HCT116 (cell line): ENCODE measurements around the gene FANK1. TPM values are rescaled to one million over a fixed set of nuclear protein-coding genes. Genes with fewer than 3 reads are reported as not detected.

Source experiments
- ATAC-seq: fragments of 200-7000 bp; cut with Tn5 transposase; 2 replicates; pipeline ENCODE4 v1.9.1; 2020; ENCODE audit warnings: mild to moderate bottlenecking, moderate library complexity
- BruUV-seq: library from RNA; stranded (reverse); fragments of 400-500 nt; replicated peaks from 2 replicates; lab custom pipeline; 2021; lab: Mats Ljungman, UMichigan
- CTCF ChIA-PET: fragments of 300-600 bp; sonication (Branson Sonifier 250); formaldehyde crosslinking; loops from one replicate; lab custom pipeline; 2021; ENCODE audit warnings: antibody characterized with exemption; lab: Charles Lee
- POLR2A ChIA-PET: fragments of 300-600, 350-600 bp; sonication (Branson Sonifier 250); formaldehyde crosslinking; loops from one replicate; lab custom pipeline; 2021; ENCODE audit warnings: antibody characterized with exemption; lab: Charles Lee
- RAD21 ChIA-PET, 2 experiments: fragments of 300-600 bp; sonication (Branson Sonifier 250); formaldehyde crosslinking; loops; one replicate each; lab custom pipeline; 2023; ENCODE audit warnings: low total read pairs in 2 of 2; ENCODE audit not compliant: uncharacterized antibody in 2 of 2, unreplicated experiment in 2 of 2, low non-redundant PET in 1 of 2; lab: Charles Lee
- DNase-seq: peaks from one replicate; pipeline ENCODE4 v3.0.0-alpha.2; 2010; ENCODE audit warnings: low read depth, low spot score
- H2AFZ ChIP-seq: fragments of 200-600 bp; shearing (Covaris generic), sonication (generic); 2 replicates; pipeline ENCODE4 v1.6.1; 2017; ENCODE audit warnings: low read depth, mixed run types, mixed read lengths, antibody characterized with exemption, low read length; ENCODE audit not compliant: poor library complexity, severe bottlenecking
- H3K27ac ChIP-seq: 2 replicates; pipeline ENCODE4 v1.5.1; 2012; ENCODE audit warnings: low read depth, low read length
- H3K27me3 ChIP-seq: fragments of 200-600 bp; sonication (generic); 2 replicates; pipeline ENCODE4 v1.6.1; 2016; ENCODE audit warnings: mixed run types, low read length, mixed read lengths; ENCODE audit not compliant: insufficient read depth
- H3K36me3 ChIP-seq, 2 experiments: fragments of 200-500 bp in 1 of 2; fragments of 200-600 bp in 1 of 2; sonication (Bioruptor generic) in 1 of 2; sonication (generic) in 1 of 2; 2 replicates each; pipeline versions ENCODE4 v1.5.1 to v1.6.1; 2014 to 2016; ENCODE audit warnings: low read length in 2 of 2, inconsistent platforms in 1 of 2, mixed read lengths in 1 of 2, mixed run types in 1 of 2; ENCODE audit not compliant: insufficient read depth in 2 of 2, control insufficient read depth in 1 of 2
- H3K4me1 ChIP-seq, 2 experiments: fragments of 200-600 bp in 1 of 2; sonication (generic) in 1 of 2; 2 replicates each; pipeline versions ENCODE4 v1.5.1 to v1.6.1; 2012 to 2017; ENCODE audit warnings: low read length in 2 of 2, inconsistent platforms in 1 of 2, mild to moderate bottlenecking in 1 of 2, mixed read lengths in 1 of 2, mixed run types in 1 of 2, moderate library complexity in 1 of 2; ENCODE audit not compliant: insufficient read depth in 2 of 2, control insufficient read depth in 1 of 2
- H3K4me2 ChIP-seq: fragments of 200-600 bp; sonication (generic); 2 replicates; pipeline ENCODE4 v1.6.1; 2017; ENCODE audit warnings: mixed run types, low read length, mixed read lengths
- H3K4me3 ChIP-seq, 2 experiments: fragments of 200-600 bp in 1 of 2; sonication (generic) in 1 of 2; replicated peaks in 1 of 2; 2 replicates each; pipeline ENCODE4 v1.5.1; 2011 to 2016; ENCODE audit warnings: low read length in 2 of 2, control low read depth in 1 of 2, low read depth in 1 of 2, mild to moderate bottlenecking in 1 of 2, mixed read lengths in 1 of 2, mixed run types in 1 of 2
- H3K79me2 ChIP-seq: fragments of 200-600 bp; sonication (generic); 2 replicates; pipeline ENCODE4 v1.6.1; 2017; ENCODE audit warnings: mild to moderate bottlenecking, mixed run types, low read length, moderate library complexity, mixed read lengths; ENCODE audit not compliant: insufficient read depth
- H3K9ac ChIP-seq: fragments of 200-600 bp; sonication (generic); 2 replicates; pipeline ENCODE4 v1.6.1; 2016; ENCODE audit warnings: low read length, mixed read lengths
- H3K9me2 ChIP-seq: fragments of 200-600 bp; sonication (generic), shearing (Covaris generic); 2 replicates; pipeline ENCODE4 v1.6.1; 2017; ENCODE audit warnings: mixed run types, mild to moderate bottlenecking, moderate library complexity; ENCODE audit not compliant: insufficient read depth
- H3K9me3 ChIP-seq, 2 experiments: fragments of 200-500 bp in 1 of 2; fragments of 200-600 bp in 1 of 2; sonication (Bioruptor generic) in 1 of 2; sonication (generic) in 1 of 2; 2 replicates each; pipeline ENCODE4 v1.6.1; 2014 to 2017; ENCODE audit warnings: low read length in 2 of 2, mixed read lengths in 2 of 2, inconsistent platforms in 1 of 2, low read depth in 1 of 2, mild to moderate bottlenecking in 1 of 2, mixed run types in 1 of 2, moderate library complexity in 1 of 2; ENCODE audit not compliant: control insufficient read depth in 1 of 2, insufficient read depth in 1 of 2
- H4K20me1 ChIP-seq: fragments of 200-600 bp; sonication (generic), shearing (Covaris generic); 2 replicates; pipeline ENCODE4 v1.6.1; 2017; ENCODE audit warnings: mixed run types, mild to moderate bottlenecking, moderate library complexity; ENCODE audit not compliant: insufficient read depth
- ATF3 ChIP-seq: IDR thresholded peaks from 2 replicates; pipeline ENCODE4 v1.6.1; 2012
- CBX3 ChIP-seq: IDR thresholded peaks from 2 replicates; pipeline ENCODE4 v1.6.1; 2012; ENCODE audit warnings: low read depth
- CEBPB ChIP-seq: IDR thresholded peaks from 2 replicates; pipeline ENCODE4 v1.6.1; 2012; ENCODE audit warnings: low read depth
- EGR1 ChIP-seq: IDR thresholded peaks from 2 replicates; pipeline ENCODE4 v1.6.1; 2012; ENCODE audit warnings: low read depth
- EZH2phosphoT487 ChIP-seq: fragments of 200-600 bp; IDR thresholded peaks from 2 replicates; pipeline ENCODE4 v1.6.1; 2018; ENCODE audit warnings: antibody characterized with exemption, borderline replicate concordance
- JUND ChIP-seq: IDR thresholded peaks from 2 replicates; pipeline ENCODE4 v1.6.1; 2012
- POLR2A ChIP-seq: IDR thresholded peaks from 2 replicates; pipeline ENCODE4 v1.7.0; 2011; ENCODE audit warnings: borderline replicate concordance; ENCODE audit not compliant: insufficient read depth, insufficient read length; ENCODE audit errors: extremely low read depth
- POLR2AphosphoS5 ChIP-seq: IDR thresholded peaks from 2 replicates; pipeline ENCODE4 v1.6.1; 2011; ENCODE audit warnings: mild to moderate bottlenecking, low read depth, low read length, moderate library complexity
- RAD21 ChIP-seq: IDR thresholded peaks from 2 replicates; pipeline ENCODE4 v1.6.1; 2012; ENCODE audit warnings: low read depth, mild to moderate bottlenecking
- REST ChIP-seq: IDR thresholded peaks from 2 replicates; pipeline ENCODE4 v1.6.1; 2012; ENCODE audit warnings: low read depth
- SIN3A ChIP-seq: IDR thresholded peaks from 2 replicates; pipeline ENCODE4 v1.6.1; 2012; ENCODE audit warnings: low read depth
- SP1 ChIP-seq: IDR thresholded peaks from 2 replicates; pipeline ENCODE4 v1.6.1; 2012; ENCODE audit warnings: low read depth
- SRF ChIP-seq: IDR thresholded peaks from 2 replicates; pipeline ENCODE4 v1.6.1; 2012; ENCODE audit warnings: low read depth
- TCF7L2 ChIP-seq: IDR thresholded peaks from 2 replicates; pipeline ENCODE4 v1.7.0; 2011; ENCODE audit warnings: borderline replicate concordance, inconsistent platforms; ENCODE audit not compliant: insufficient read depth, insufficient read length; ENCODE audit errors: extremely low read depth
- YY1 ChIP-seq: IDR thresholded peaks from 2 replicates; pipeline ENCODE4 v1.6.1; 2011; ENCODE audit warnings: low read length, low read depth, moderate library complexity, mild to moderate bottlenecking; ENCODE audit not compliant: insufficient replicate concordance; ENCODE audit errors: extremely low read depth
- ZBTB33 ChIP-seq: IDR thresholded peaks from 2 replicates; pipeline ENCODE4 v1.6.1; 2011; ENCODE audit warnings: mild to moderate bottlenecking, low read length, moderate library complexity; ENCODE audit not compliant: insufficient replicate concordance; ENCODE audit errors: extremely low read depth
- ZFX ChIP-seq: fragments of 450-650 bp; IDR thresholded peaks from 2 replicates; pipeline ENCODE4 v1.6.1; 2017
- ZNF274 ChIP-seq: fragments of 200-500 bp; sonication (Bioruptor generic); IDR thresholded peaks from 2 replicates; pipeline ENCODE4 v1.6.1; 2014; ENCODE audit warnings: mild to moderate bottlenecking, low read depth, low read length, inconsistent platforms
- intact Hi-C: fragments of 100-400 bp; cut with micrococcal nuclease; formaldehyde crosslinking; loops from 2 replicates; pipeline ENCODE4 v1.10.0; 2022
- total RNA-seq: library from RNA; stranded (reverse); gene quantifications from one replicate; pipeline ENCODE4 v1.2.1, GENCODE V29; 2021; ENCODE audit not compliant: unreplicated experiment
- TF ChIP-seq, protein P1 (sequence below), 3 experiments: fragments of 200-600 bp in 1 of 3; sonication (generic) in 1 of 3; IDR thresholded peaks in 2 of 3; conservative IDR thresholded peaks in 1 of 3; 2 replicates each; pipeline ENCODE4 v1.5.1; 2012 to 2017; ENCODE audit warnings: low read depth in 2 of 3, low read length in 2 of 3, antibody characterized with exemption in 1 of 3, borderline replicate concordance in 1 of 3, control low read depth in 1 of 3, mild to moderate bottlenecking in 1 of 3, mixed read lengths in 1 of 3, mixed run types in 1 of 3, moderate library complexity in 1 of 3; ENCODE audit not compliant: insufficient read depth in 1 of 3
- TF ChIP-seq, protein P2 (sequence below): IDR thresholded peaks from 2 replicates; pipeline ENCODE4 v1.6.1; 2012

FANK1 gene
- total RNA-seq, 1 experiment from 2014 or later, result 5.4 TPM

DNA sequence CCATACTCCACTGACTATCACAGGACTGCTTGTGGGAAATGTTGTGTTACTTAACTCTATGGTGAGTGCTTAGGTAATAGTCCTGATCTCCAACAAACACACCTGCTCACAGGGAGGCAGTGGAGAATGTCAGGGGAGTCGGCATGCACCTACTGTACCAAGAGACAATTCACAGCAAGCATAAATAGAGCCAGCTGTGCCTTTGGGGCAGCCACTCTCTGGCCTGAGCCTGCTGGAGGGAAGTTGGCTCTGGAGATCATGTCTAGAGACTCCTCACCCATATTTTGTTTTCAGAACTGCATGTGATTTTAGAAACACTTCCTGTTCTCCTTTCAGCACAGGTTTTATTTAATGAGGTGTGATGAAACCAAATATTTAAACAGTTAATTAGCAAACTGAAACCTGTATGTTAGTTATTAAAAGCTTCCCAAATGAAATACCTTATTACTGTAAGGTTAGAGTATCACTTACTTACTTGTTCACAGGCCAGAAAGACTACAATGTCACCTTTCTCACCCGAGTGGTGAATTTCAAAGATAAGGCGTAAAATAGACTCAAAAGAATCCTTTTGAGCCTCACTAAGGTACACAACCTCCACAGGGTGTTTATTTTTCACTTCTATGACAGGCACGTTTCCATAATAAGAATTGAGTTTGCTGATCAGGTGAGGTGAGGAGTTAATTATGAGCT lies 37.1 kb upstream of the FANK1 start:
- H3K4me2 ChIP-seq, result no peak overlapping the region
- CTCF ChIA-PET, result no interaction called here
- no peak overlapping the region for H3K4me3 ChIP-seq
- no peaks in the 10 kb centered on the region for H4K20me1 ChIP-seq
- intact Hi-C loops, result no loop called here
- H3K9me3 ChIP-seq, result no peaks in the 10 kb centered on the region
- no peak overlapping the region for H3K9ac ChIP-seq
- no peak overlapping the region for H2AFZ ChIP-seq
- RAD21 ChIA-PET, result no interaction called here
- no TSS peak for BruUV-seq
- no peaks in the 10 kb centered on the region for H3K27me3 ChIP-seq
- no peaks in the 10 kb centered on the region for H3K4me1 ChIP-seq
- POLR2A ChIA-PET, result interaction anchor here (0.6 kb wide), 1 partner anchor 1125 kb away, joined by 5 read pairs; no protein-coding TSS in a partner anchor
- H3K27ac ChIP-seq, result no peak overlapping the region
- ATAC-seq, result no peak
- peaks cover 5 to 14% of the 10 kb centered on the region in 2 experiments; a peak in 2 of 4 replicates for H3K36me3 ChIP-seq
- DNase-seq, result no peak
- no peaks in the 10 kb centered on the region for H3K9me2 ChIP-seq
- TF ChIP-seq RAD21 (no peak), CEBPB (no peak), EGR1 (no peak), YY1 (no peak), POLR2AphosphoS5 (no peak), EZH2phosphoT487 (no peak), ZFX (no peak), POLR2A (no peak), CBX3 (no peak), TCF7L2 (no peak), SP1 (no peak), ZBTB33 (no peak), ZNF274 (no peak), SIN3A (no peak), ATF3 (no peak), REST (no peak), JUND (no peak), SRF (no peak)
- TF ChIP-seq, protein P1, sequence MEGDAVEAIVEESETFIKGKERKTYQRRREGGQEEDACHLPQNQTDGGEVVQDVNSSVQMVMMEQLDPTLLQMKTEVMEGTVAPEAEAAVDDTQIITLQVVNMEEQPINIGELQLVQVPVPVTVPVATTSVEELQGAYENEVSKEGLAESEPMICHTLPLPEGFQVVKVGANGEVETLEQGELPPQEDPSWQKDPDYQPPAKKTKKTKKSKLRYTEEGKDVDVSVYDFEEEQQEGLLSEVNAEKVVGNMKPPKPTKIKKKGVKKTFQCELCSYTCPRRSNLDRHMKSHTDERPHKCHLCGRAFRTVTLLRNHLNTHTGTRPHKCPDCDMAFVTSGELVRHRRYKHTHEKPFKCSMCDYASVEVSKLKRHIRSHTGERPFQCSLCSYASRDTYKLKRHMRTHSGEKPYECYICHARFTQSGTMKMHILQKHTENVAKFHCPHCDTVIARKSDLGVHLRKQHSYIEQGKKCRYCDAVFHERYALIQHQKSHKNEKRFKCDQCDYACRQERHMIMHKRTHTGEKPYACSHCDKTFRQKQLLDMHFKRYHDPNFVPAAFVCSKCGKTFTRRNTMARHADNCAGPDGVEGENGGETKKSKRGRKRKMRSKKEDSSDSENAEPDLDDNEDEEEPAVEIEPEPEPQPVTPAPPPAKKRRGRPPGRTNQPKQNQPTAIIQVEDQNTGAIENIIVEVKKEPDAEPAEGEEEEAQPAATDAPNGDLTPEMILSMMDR (IDR thresholded peaks at IDR 0.05 in 2 of 3, conservative IDR thresholded peaks at IDR 0.05 in 1 of 3; ENCODE audit: borderline replicate concordance in 1 of 3, insufficient read depth in 1 of 3, low read depth in 2 of 3, low read length in 2 of 3), result no peak
- TF ChIP-seq, protein P2, sequence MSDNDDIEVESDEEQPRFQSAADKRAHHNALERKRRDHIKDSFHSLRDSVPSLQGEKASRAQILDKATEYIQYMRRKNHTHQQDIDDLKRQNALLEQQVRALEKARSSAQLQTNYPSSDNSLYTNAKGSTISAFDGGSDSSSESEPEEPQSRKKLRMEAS, result no peak
- H3K79me2 ChIP-seq, result no peaks in the 10 kb centered on the region
